Daoy (cell line): ENCODE data around the gene PARP15. TPM values are rescaled to one million over a fixed set of nuclear protein-coding genes. Genes with fewer than 3 reads are reported as not detected.
"Not testable (repeated sequence)": the region's sequence is repeated elsewhere in the genome, so short reads cannot be mapped to it uniquely, and the experiment has no call there.

ENCODE experiments used
- DNase-seq: peaks from one replicate; pipeline ENCODE4 v3.0.0-alpha.2; 2015; ENCODE audit warnings: low read depth
- total RNA-seq: library from RNA; depleted of rRNA; stranded (reverse); fragments of >200 nt; shearing (Covaris generic); gene quantifications from 2 replicates; pipeline ENCODE4 v1.2.3, GENCODE V29; 2014

Gene PARP15
- total RNA-seq, 1 experiment from 2014 or later = under 0.01 TPM

GRCh38 chr3:122618614-122619013 lies 41.2 kb downstream of the PARP15 start:
- DNase-seq = no peak

- DNase-seq = no peak
These were observed 41.6 kb downstream of the PARP15 start for GRCh38 chr3:122619040-122619439.

GRCh38 chr3:122620399-122620798 lies 42.9 kb downstream of the PARP15 start:
- no peak for DNase-seq

- DNase-seq = no peak
These were observed 43.7 kb downstream of the PARP15 start for GRCh38 chr3:122621112-122621511.

GRCh38 chr3:122623031-122623829 lies 45.8 kb downstream of the PARP15 start:
- DNase-seq = no peak

- DNase-seq = no peak
These were observed 49.2 kb downstream of the PARP15 start for GRCh38 chr3:122626515-122627180.

GRCh38 chr3:122627301-122627700 lies 49.9 kb downstream of the PARP15 start:
- no peak for DNase-seq

GRCh38 chr3:122628567-122628966 lies 51.1 kb downstream of the PARP15 start:
- DNase-seq = peak; percentile 28

GRCh38 chr3:122629763-122630162 lies 52.3 kb downstream of the PARP15 start:
- DNase-seq = no peak

GRCh38 chr3:122635789-122636188 lies 58.3 kb downstream of the PARP15 start:
- peak; percentile 21 for DNase-seq

- DNase-seq = no peak
These were observed 59.2 kb downstream of the PARP15 start for GRCh38 chr3:122636697-122637096.

GRCh38 chr3:122640437-122640999 lies 63.1 kb downstream of the PARP15 start:
- DNase-seq = no peak

GRCh38 chr3:122642935-122643334 lies 65.5 kb downstream of the PARP15 start:
- no peak for DNase-seq

GRCh38 chr3:122646146-122646988 lies 68.9 kb downstream of the PARP15 start:
- DNase-seq = no peak

GRCh38 chr3:122651233-122651907 lies 73.9 kb downstream of the PARP15 start:
- DNase-seq = not testable (repeated sequence)

- DNase-seq = not testable (repeated sequence)
These were observed 74.5 kb downstream of the PARP15 start for GRCh38 chr3:122651962-122652361.

GRCh38 chr3:122658336-122658735 lies 80.9 kb downstream of the PARP15 start:
- not testable (repeated sequence) for DNase-seq

GRCh38 chr3:122660297-122660974 lies 83.0 kb downstream of the PARP15 start:
- no peak for DNase-seq

GRCh38 chr3:122661633-122662032 lies 84.2 kb downstream of the PARP15 start:
- peak; percentile 45 for DNase-seq

GRCh38 chr3:122662505-122662904 lies 85.1 kb downstream of the PARP15 start:
- peak; percentile 25 for DNase-seq
